Endothelial cell of umbilical vein (primary cell): ENCODE measurements around the gene TRPM5. TPM values are rescaled to one million over a fixed set of nuclear protein-coding genes. Genes with fewer than 3 reads are reported as not detected.

Experiments used
- BruUV-seq: library from RNA; stranded (reverse); fragments of 400-500 nt; replicated peaks from 2 replicates; lab custom pipeline; 2021; lab: Mats Ljungman, UMichigan
- CTCF ChIA-PET: fragments of 300-600, 350-600 bp; sonication (Branson Sonifier 250); formaldehyde crosslinking; loops from one replicate; lab custom pipeline; 2021; ENCODE audit warnings: antibody characterized with exemption, inconsistent platforms; lab: Charles Lee
- POLR2A ChIA-PET: fragments of 300-600, 350-600 bp; sonication (Branson Sonifier 250); formaldehyde crosslinking; loops from one replicate; lab custom pipeline; 2021; ENCODE audit warnings: antibody characterized with exemption, inconsistent platforms; lab: Charles Lee
- DNase-seq: peaks from one replicate; pipeline ENCODE4 v3.0.0-alpha.2; 2011; ENCODE audit warnings: low read depth, low spot score
- FAIRE-seq: peaks from 2 replicates; lab custom pipeline; 2011; peaks lifted over from hg19 to GRCh38; lab: Jason Lieb, UNC
- H2AFZ ChIP-seq: 2 replicates; pipeline ENCODE4 v1.6.0; 2012; ENCODE audit warnings: low read depth, low read length, control low read depth, inconsistent platforms
- H3K27ac ChIP-seq: 2 replicates; pipeline ENCODE4 v1.5.1; 2011; ENCODE audit warnings: low read depth, mild to moderate bottlenecking, control low read depth, low read length, moderate library complexity; ENCODE audit not compliant: insufficient read depth
- H3K27me3 ChIP-seq, 2 experiments: 2 replicates each; pipeline versions ENCODE4 v1.6.0 to v1.6.1; 2011; ENCODE audit warnings: low read length in 2 of 2, mixed read lengths in 1 of 2; ENCODE audit not compliant: control insufficient read depth in 2 of 2, insufficient read depth in 2 of 2
- H3K36me3 ChIP-seq, 2 experiments: 2 replicates in 1 of 2; 3 replicates in 1 of 2; pipeline ENCODE4 v1.5.1; 2011; ENCODE audit warnings: low read length in 2 of 2, mild to moderate bottlenecking in 1 of 2, moderate library complexity in 1 of 2; ENCODE audit not compliant: control insufficient read depth in 2 of 2, insufficient read depth in 2 of 2; ENCODE audit errors: extremely low read depth in 1 of 2
- H3K4me1 ChIP-seq: 3 replicates; pipeline ENCODE4 v1.5.1; 2011; ENCODE audit warnings: mild to moderate bottlenecking, low read length; ENCODE audit not compliant: control insufficient read depth, insufficient read depth; ENCODE audit errors: extremely low read depth
- H3K4me2 ChIP-seq: 2 replicates; pipeline ENCODE4 v1.6.1; 2011; ENCODE audit warnings: low read length, control low read depth, mixed read lengths; ENCODE audit not compliant: insufficient read depth
- H3K4me3 ChIP-seq, 3 experiments: fragments of 200-600 bp in 1 of 3; sonication (generic), shearing (Covaris generic) in 1 of 3; replicated peaks in 1 of 3; 2 replicates each; pipeline ENCODE4 v1.5.1; 2011 to 2016; ENCODE audit warnings: control low read depth in 3 of 3, low read length in 3 of 3, mild to moderate bottlenecking in 2 of 3, inconsistent platforms in 1 of 3, low read depth in 1 of 3, moderate library complexity in 1 of 3; ENCODE audit not compliant: insufficient read depth in 1 of 3
- H3K79me2 ChIP-seq: 2 replicates; pipeline ENCODE4 v1.6.0; 2012; ENCODE audit warnings: low read length, inconsistent platforms; ENCODE audit not compliant: control insufficient read depth, insufficient read depth
- H3K9ac ChIP-seq: replicated peaks from 2 replicates; pipeline ENCODE3; 2011; ENCODE audit warnings: low read length, control low read depth; ENCODE audit not compliant: insufficient read depth; ENCODE audit errors: extremely low read depth
- H3K9me1 ChIP-seq: replicated peaks from 3 replicates; pipeline ENCODE4 v1.6.0; 2011; ENCODE audit warnings: mild to moderate bottlenecking, low read length; ENCODE audit not compliant: control insufficient read depth, insufficient read depth; ENCODE audit errors: extremely low read depth
- H3K9me3 ChIP-seq: replicated peaks from 2 replicates; pipeline ENCODE4 v1.5.1; 2012; ENCODE audit warnings: low read length, inconsistent platforms; ENCODE audit not compliant: control insufficient read depth, insufficient read depth
- H4K20me1 ChIP-seq: replicated peaks from 2 replicates; pipeline ENCODE3; 2011; ENCODE audit warnings: mild to moderate bottlenecking, low read length; ENCODE audit not compliant: control insufficient read depth, insufficient read depth; ENCODE audit errors: extremely low read depth
- EZH2 ChIP-seq: IDR thresholded peaks from 2 replicates; pipeline ENCODE4 v1.6.1; 2012; ENCODE audit warnings: borderline replicate concordance, low read depth, mild to moderate bottlenecking, moderate library complexity, low read length, inconsistent platforms; ENCODE audit not compliant: severe bottlenecking
- FOS ChIP-seq: IDR thresholded peaks from 2 replicates; pipeline ENCODE4 v1.6.1; 2011; ENCODE audit warnings: mild to moderate bottlenecking, low read length, moderate library complexity, borderline replicate concordance; ENCODE audit not compliant: insufficient read depth
- GATA2 ChIP-seq: IDR thresholded peaks from 2 replicates; pipeline ENCODE4 v1.7.0; 2011; ENCODE audit warnings: low read depth, mild to moderate bottlenecking, moderate library complexity, mixed read lengths, low read length; ENCODE audit not compliant: insufficient read length, insufficient read depth
- JUN ChIP-seq: IDR thresholded peaks from 2 replicates; pipeline ENCODE4 v1.6.1; 2011; ENCODE audit warnings: borderline replicate concordance, low read depth; ENCODE audit not compliant: insufficient read length, insufficient read depth
- MAX ChIP-seq: IDR thresholded peaks from 2 replicates; pipeline ENCODE4 v1.6.1; 2011; ENCODE audit not compliant: insufficient read depth, insufficient read length
- MYC ChIP-seq: IDR thresholded peaks from one replicate; pipeline ENCODE4 v1.6.1; 2011; ENCODE audit warnings: mild to moderate bottlenecking, low read depth, low read length
- POLR2A ChIP-seq: IDR thresholded peaks from 2 replicates; pipeline ENCODE4 v1.6.1; 2012; ENCODE audit warnings: low read depth, mild to moderate bottlenecking, control low read depth, low read length
- POLR2AphosphoS5 ChIP-seq: IDR thresholded peaks from 2 replicates; pipeline ENCODE4 v1.6.1; 2012; ENCODE audit warnings: low read depth, mild to moderate bottlenecking, control low read depth, low read length, moderate library complexity; ENCODE audit not compliant: insufficient read depth
- dilution Hi-C: fragments of 300-500 bp; cut with MboI; formaldehyde crosslinking; loops from one replicate; pipeline ENCODE4 v1.15.0; 2019; ENCODE audit warnings: low sequenced_read_pairs; ENCODE audit not compliant: extremely low pct_ligation_motif_present
- intact Hi-C: fragments of 100-400 bp; cut with micrococcal nuclease; formaldehyde crosslinking; loops from one replicate; pipeline ENCODE4 v1.10.0; 2022
- polyA plus RNA-seq, 4 experiments: library from polyadenylated mRNA; depleted of rRNA in 3 of 4; stranded (reverse) in 3 of 4; unstranded in 1 of 4; fragments of >200 nt; gene quantifications; 2 replicates each; pipeline versions ENCODE4 v1.2.1 to v1.2.3, GENCODE V29; 2011 to 2012; ENCODE audit warnings: missing spikeins in 1 of 4
- total RNA-seq: library from RNA; stranded (reverse); gene quantifications from 2 replicates; pipeline ENCODE4 v1.2.3, GENCODE V29; 2021
- TF ChIP-seq, protein P1 (sequence below), 2 donors: IDR thresholded peaks; 1 replicate in 1 of 2; 2 replicates in 1 of 2; pipeline ENCODE4 v1.5.1; 2011; ENCODE audit warnings: low read length in 2 of 2, mild to moderate bottlenecking in 2 of 2, moderate library complexity in 2 of 2, control low read depth in 1 of 2, inconsistent platforms in 1 of 2, low read depth in 1 of 2; ENCODE audit not compliant: insufficient read depth in 1 of 2; ENCODE audit errors: extremely low read depth in 1 of 2

The TRPM5 gene
- total and polyA plus RNA-seq, 2 donors (not counting 3 experiments of a cell fraction or from before 2014, with no cell fraction given): not detected

DNA sequence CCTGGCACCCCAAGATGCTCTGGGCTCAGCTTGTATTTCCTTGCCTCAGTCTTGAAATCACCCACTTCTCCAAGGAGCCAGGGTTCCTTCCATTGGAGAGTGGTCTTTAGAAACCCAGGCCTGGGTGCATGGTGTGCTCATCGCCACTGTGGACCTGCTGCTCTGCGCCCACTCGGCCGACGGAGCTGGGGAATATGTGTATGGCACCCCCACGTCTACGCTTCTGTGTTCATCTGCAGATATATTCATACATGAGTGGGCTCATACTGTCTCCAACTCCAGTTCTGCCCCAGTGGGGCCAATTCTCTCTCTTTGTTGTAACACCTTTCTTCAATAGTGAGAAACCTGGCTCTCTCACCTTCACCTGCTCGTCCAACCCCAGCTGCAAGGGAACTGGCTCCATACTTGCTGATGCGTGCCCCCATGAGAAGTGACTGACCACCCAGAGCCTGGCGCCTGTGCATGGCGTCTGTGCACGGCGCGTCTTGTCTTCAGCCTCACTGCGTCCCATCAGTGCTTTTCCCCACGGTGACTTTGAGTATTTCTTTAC lies 40.3 kb upstream of the TRPM5 start:
- FAIRE-seq (no peak), DNase-seq (no peak)
- H3K9me3 ChIP-seq: no peaks in the 10 kb centered on the region
- intact Hi-C loops: no loop called here
- H3K9ac ChIP-seq: no peak overlapping the region
- POLR2A ChIA-PET: no interaction called here
- H4K20me1 ChIP-seq: no peaks in the 10 kb centered on the region
- H3K79me2 ChIP-seq: no peaks in the 10 kb centered on the region
- no peak overlapping the region for H3K4me3 ChIP-seq
- no peak overlapping the region for H3K4me2 ChIP-seq
- no peaks in the 10 kb centered on the region for H3K27me3 ChIP-seq
- H3K4me1 ChIP-seq: no peaks in the 10 kb centered on the region
- TF ChIP-seq FOS: no peak
- H2AFZ ChIP-seq: no peak overlapping the region
- H3K36me3 ChIP-seq: no peaks in the 10 kb centered on the region
- no peaks in the 10 kb centered on the region for H3K9me1 ChIP-seq
- dilution Hi-C loops: no loop called here
- no TSS peak for BruUV-seq
- CTCF ChIA-PET: no interaction called here
- no peak overlapping the region for H3K27ac ChIP-seq

DNA sequence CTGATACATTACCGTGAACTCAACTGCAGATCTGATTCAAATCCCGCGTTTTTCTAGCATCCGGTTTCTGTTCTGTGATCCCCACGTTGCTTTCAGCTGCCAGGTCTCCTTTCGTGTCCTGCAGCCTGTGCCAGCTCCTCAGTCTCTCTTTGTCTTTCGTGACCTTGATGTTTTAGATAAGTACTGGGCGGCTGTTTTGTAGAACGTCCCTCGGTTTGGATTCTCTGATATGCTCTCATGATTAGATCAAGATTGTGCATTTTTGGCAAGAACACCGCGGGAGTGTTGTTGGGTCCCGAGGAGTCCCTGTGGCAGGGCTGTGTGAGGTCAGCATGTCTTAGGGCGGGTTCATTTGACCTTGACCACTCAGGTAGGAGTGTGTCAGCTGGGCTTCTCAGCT lies 39.1 kb upstream of the TRPM5 start:
- intact Hi-C loops (no loop called here), dilution Hi-C loops (no loop called here)
- TF ChIP-seq, protein P1, sequence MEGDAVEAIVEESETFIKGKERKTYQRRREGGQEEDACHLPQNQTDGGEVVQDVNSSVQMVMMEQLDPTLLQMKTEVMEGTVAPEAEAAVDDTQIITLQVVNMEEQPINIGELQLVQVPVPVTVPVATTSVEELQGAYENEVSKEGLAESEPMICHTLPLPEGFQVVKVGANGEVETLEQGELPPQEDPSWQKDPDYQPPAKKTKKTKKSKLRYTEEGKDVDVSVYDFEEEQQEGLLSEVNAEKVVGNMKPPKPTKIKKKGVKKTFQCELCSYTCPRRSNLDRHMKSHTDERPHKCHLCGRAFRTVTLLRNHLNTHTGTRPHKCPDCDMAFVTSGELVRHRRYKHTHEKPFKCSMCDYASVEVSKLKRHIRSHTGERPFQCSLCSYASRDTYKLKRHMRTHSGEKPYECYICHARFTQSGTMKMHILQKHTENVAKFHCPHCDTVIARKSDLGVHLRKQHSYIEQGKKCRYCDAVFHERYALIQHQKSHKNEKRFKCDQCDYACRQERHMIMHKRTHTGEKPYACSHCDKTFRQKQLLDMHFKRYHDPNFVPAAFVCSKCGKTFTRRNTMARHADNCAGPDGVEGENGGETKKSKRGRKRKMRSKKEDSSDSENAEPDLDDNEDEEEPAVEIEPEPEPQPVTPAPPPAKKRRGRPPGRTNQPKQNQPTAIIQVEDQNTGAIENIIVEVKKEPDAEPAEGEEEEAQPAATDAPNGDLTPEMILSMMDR (IDR thresholded peaks at IDR 0.05; ENCODE audit: extremely low read depth in 1 of 2, insufficient read depth in 1 of 2, low read depth in 1 of 2, low read length in 2 of 2): no peak
- TF ChIP-seq POLR2A: no peak
- TF ChIP-seq MYC: no peak
- TF ChIP-seq GATA2: no peak
- no peak for TF ChIP-seq JUN
- no peak for TF ChIP-seq EZH2
- TF ChIP-seq POLR2AphosphoS5: no peak
- no peak for TF ChIP-seq MAX
- TF ChIP-seq FOS: no peak
- Histone ChIP-seq H3K36me3 (no peaks in the 10 kb centered on the region), H3K79me2 (no peaks in the 10 kb centered on the region), H3K4me3 (no peak overlapping the region), H3K27ac (no peak overlapping the region), H2AFZ (no peak overlapping the region), H3K9me1 (no peaks in the 10 kb centered on the region), H3K4me1 (no peaks in the 10 kb centered on the region), H3K9me3 (no peaks in the 10 kb centered on the region), H4K20me1 (no peaks in the 10 kb centered on the region), H3K4me2 (no peak overlapping the region), H3K9ac (no peak overlapping the region), H3K27me3 (no peaks in the 10 kb centered on the region)
- ChIA-PET POLR2A (no interaction called here), CTCF (no interaction called here)
- BruUV-seq: no TSS peak
- FAIRE-seq (no peak), DNase-seq (no peak)
